ENCODE data around the gene AMOTL1.

- TF ChIP-seq POLR2AphosphoS5 (IDR thresholded peaks at IDR 0.05) (no peak), POLR2A (IDR thresholded peaks at IDR 0.05) (no peak)
- TF ChIP-seq, protein P1, sequence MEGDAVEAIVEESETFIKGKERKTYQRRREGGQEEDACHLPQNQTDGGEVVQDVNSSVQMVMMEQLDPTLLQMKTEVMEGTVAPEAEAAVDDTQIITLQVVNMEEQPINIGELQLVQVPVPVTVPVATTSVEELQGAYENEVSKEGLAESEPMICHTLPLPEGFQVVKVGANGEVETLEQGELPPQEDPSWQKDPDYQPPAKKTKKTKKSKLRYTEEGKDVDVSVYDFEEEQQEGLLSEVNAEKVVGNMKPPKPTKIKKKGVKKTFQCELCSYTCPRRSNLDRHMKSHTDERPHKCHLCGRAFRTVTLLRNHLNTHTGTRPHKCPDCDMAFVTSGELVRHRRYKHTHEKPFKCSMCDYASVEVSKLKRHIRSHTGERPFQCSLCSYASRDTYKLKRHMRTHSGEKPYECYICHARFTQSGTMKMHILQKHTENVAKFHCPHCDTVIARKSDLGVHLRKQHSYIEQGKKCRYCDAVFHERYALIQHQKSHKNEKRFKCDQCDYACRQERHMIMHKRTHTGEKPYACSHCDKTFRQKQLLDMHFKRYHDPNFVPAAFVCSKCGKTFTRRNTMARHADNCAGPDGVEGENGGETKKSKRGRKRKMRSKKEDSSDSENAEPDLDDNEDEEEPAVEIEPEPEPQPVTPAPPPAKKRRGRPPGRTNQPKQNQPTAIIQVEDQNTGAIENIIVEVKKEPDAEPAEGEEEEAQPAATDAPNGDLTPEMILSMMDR (IDR thresholded peaks at IDR 0.05), result no peak
Observed at GRCh38 chr11:94768602-94769541, 716 bp downstream of the AMOTL1 start.

All from stomach (tissue), 4 donors.